GM12878 (cell line): Measurements from ENCODE around the gene NOM1. TPM values are rescaled to one million over a fixed set of nuclear protein-coding genes. Genes with fewer than 3 reads are reported as not detected.

Source experiments
- ATAC-seq: fragments of 200-7000 bp; cut with Tn5 transposase; 3 replicates; pipeline ENCODE4 v1.9.1; 2020; ENCODE audit warnings: mild to moderate bottlenecking, moderate library complexity
- BruUV-seq: library from RNA; stranded (reverse); fragments of 400-500 nt; replicated peaks from 2 replicates; lab custom pipeline; 2021; lab: Mats Ljungman, UMichigan
- CTCF ChIA-PET: fragments of 300-600 bp; sonication (Branson Sonifier 250); formaldehyde crosslinking; extraction: SDS; loops from one replicate; lab custom pipeline; 2021; ENCODE audit warnings: inconsistent platforms; lab: Yijun Ruan, JAX
- POLR2A ChIA-PET: fragments of 350-600 bp; formaldehyde crosslinking; extraction: SDS; loops from one replicate; lab custom pipeline; 2021; ENCODE audit warnings: inconsistent platforms; lab: Charles Lee
- RAD21 ChIA-PET: fragments of 300-600 bp; sonication (Branson Sonifier 250); formaldehyde crosslinking; loops from one replicate; lab custom pipeline; 2023; ENCODE audit warnings: antibody characterized with exemption; ENCODE audit not compliant: unreplicated experiment; lab: Charles Lee
- SMC1A ChIA-PET: fragments of 300-600 bp; sonication (Branson Sonifier 250); formaldehyde crosslinking; loops from one replicate; lab custom pipeline; 2023; ENCODE audit not compliant: unreplicated experiment, uncharacterized antibody; lab: Charles Lee
- DNase-seq: peaks from one replicate; pipeline ENCODE4 v3.0.0-alpha.2; 2011; ENCODE audit warnings: low read depth, low spot score
- FAIRE-seq: peaks from 3 replicates; lab custom pipeline; 2011; peaks lifted over from hg19 to GRCh38; lab: Jason Lieb, UNC
- H2AFZ ChIP-seq: 2 replicates; pipeline ENCODE4 v1.6.0; 2011; ENCODE audit warnings: low read depth, low read length, control low read depth; ENCODE audit not compliant: control insufficient read depth
- H3K27ac ChIP-seq: 2 replicates; pipeline ENCODE4 v1.5.1; 2011; ENCODE audit warnings: control low read depth; ENCODE audit not compliant: control insufficient read depth, insufficient read depth
- H3K27me3 ChIP-seq, 2 experiments: replicated peaks in 1 of 2; 2 replicates each; pipeline versions ENCODE4 v1.6.0 to v1.6.1; 2011; ENCODE audit warnings: low read length in 1 of 2; ENCODE audit not compliant: control insufficient read depth in 2 of 2, insufficient read depth in 2 of 2
- H3K36me3 ChIP-seq, 2 experiments: 2 replicates each; pipeline ENCODE4 v1.5.1; 2011; ENCODE audit warnings: low read length in 1 of 2; ENCODE audit not compliant: control insufficient read depth in 2 of 2, insufficient read depth in 2 of 2
- H3K4me1 ChIP-seq: 2 replicates; pipeline ENCODE4 v1.6.1; 2011; ENCODE audit warnings: mild to moderate bottlenecking, low read length, moderate library complexity, mixed read lengths; ENCODE audit not compliant: control insufficient read depth, insufficient read depth
- H3K4me2 ChIP-seq: 2 replicates; pipeline ENCODE4 v1.6.0; 2011; ENCODE audit warnings: control low read depth; ENCODE audit not compliant: control insufficient read depth, insufficient read depth
- H3K4me3 ChIP-seq: fragments of 200-600 bp; sonication (generic); 2 replicates; pipeline ENCODE4 v1.5.1; 2016
- H3K79me2 ChIP-seq: 2 replicates; pipeline ENCODE4 v1.6.0; 2011; ENCODE audit warnings: low read length; ENCODE audit not compliant: control insufficient read depth, insufficient read depth
- H3K9ac ChIP-seq: 2 replicates; pipeline ENCODE4 v1.8.0; 2011; ENCODE audit warnings: low read length, control low read depth, mixed read lengths; ENCODE audit not compliant: control insufficient read depth, insufficient read depth
- H3K9me3 ChIP-seq: replicated peaks from 3 replicates; pipeline ENCODE4 v1.5.1; 2011; ENCODE audit warnings: mild to moderate bottlenecking, low read length; ENCODE audit not compliant: control insufficient read depth, insufficient read depth
- H4K20me1 ChIP-seq: 2 replicates; pipeline ENCODE4 v1.6.0; 2011; ENCODE audit not compliant: control insufficient read depth, insufficient read depth
- CBFB ChIP-seq: IDR thresholded peaks from 2 replicates; pipeline ENCODE4 v1.6.1; 2016; ENCODE audit warnings: antibody characterized with exemption, low read depth
- CEBPZ ChIP-seq: fragments of 150-350 bp; IDR thresholded peaks from 2 replicates; pipeline ENCODE4 v1.6.1; 2016; ENCODE audit warnings: low read depth, low read length
- E2F8 ChIP-seq: fragments of 450-650 bp; IDR thresholded peaks from 2 replicates; pipeline ENCODE4 v1.6.1; 2018; ENCODE audit warnings: mild to moderate bottlenecking, low read depth, moderate library complexity; ENCODE audit not compliant: partially characterized antibody
- GABPA ChIP-seq: IDR thresholded peaks from 2 replicates; pipeline ENCODE4 v1.6.1; 2014; ENCODE audit warnings: antibody characterized with exemption, low read depth, mild to moderate bottlenecking, inconsistent platforms
- HDGF ChIP-seq: fragments of 450-650 bp; IDR thresholded peaks from 2 replicates; pipeline ENCODE4 v1.6.1; 2016; ENCODE audit warnings: antibody characterized with exemption
- IRF4 ChIP-seq: IDR thresholded peaks from 2 replicates; pipeline ENCODE4 v1.6.1; 2011; ENCODE audit warnings: low read depth, low read length
- KAT2A ChIP-seq: conservative IDR thresholded peaks from 2 replicates; pipeline ENCODE4 v1.6.1; 2011; ENCODE audit warnings: low read depth, low read length; ENCODE audit not compliant: control insufficient read depth
- MAX ChIP-seq: IDR thresholded peaks from 2 replicates; pipeline ENCODE4 v1.6.1; 2012; ENCODE audit warnings: low read depth, low read length, improper control_type of control experiment
- MEF2A ChIP-seq: IDR thresholded peaks from 2 replicates; pipeline ENCODE4 v1.6.1; 2011; ENCODE audit warnings: low read depth, mild to moderate bottlenecking, low read length, moderate library complexity; ENCODE audit not compliant: insufficient read depth
- MXI1 ChIP-seq: fragments of 150-350 bp; IDR thresholded peaks from 2 replicates; pipeline ENCODE4 v1.6.1; 2011; ENCODE audit warnings: low read depth, mild to moderate bottlenecking, inconsistent platforms, low read length, improper control_type of control experiment
- NFXL1 ChIP-seq: fragments of 450-650 bp; IDR thresholded peaks from 2 replicates; pipeline ENCODE4 v1.6.1; 2017; ENCODE audit warnings: antibody characterized with exemption, mild to moderate bottlenecking, borderline replicate concordance
- POLR2AphosphoS2 ChIP-seq: IDR thresholded peaks from 2 replicates; pipeline ENCODE4 v1.6.1; 2011; ENCODE audit warnings: low read depth, mild to moderate bottlenecking, low read length, improper control_type of control experiment, moderate library complexity
- RAD51 ChIP-seq: fragments of 450-650 bp; IDR thresholded peaks from 2 replicates; pipeline ENCODE4 v1.6.1; 2016; ENCODE audit warnings: moderate library complexity, mild to moderate bottlenecking, inconsistent platforms
- SMARCA5 ChIP-seq: fragments of 450-650 bp; IDR thresholded peaks from 2 replicates; pipeline ENCODE4 v1.6.1; 2017; ENCODE audit warnings: mild to moderate bottlenecking
- SMC3 ChIP-seq: IDR thresholded peaks from 2 replicates; pipeline ENCODE4 v1.6.1; 2011; ENCODE audit warnings: low read length, improper control_type of control experiment, borderline replicate concordance
- SREBF1 ChIP-seq: IDR thresholded peaks from 2 replicates; pipeline ENCODE4 v1.6.1; 2012; ENCODE audit warnings: mild to moderate bottlenecking, low read length
- STAT1 ChIP-seq: fragments of 450-650 bp; conservative IDR thresholded peaks from 2 replicates; pipeline ENCODE4 v1.6.1; 2014; ENCODE audit warnings: antibody characterized with exemption, mild to moderate bottlenecking
- YY1 ChIP-seq: IDR thresholded peaks from 2 replicates; pipeline ENCODE4 v1.6.1; 2011; ENCODE audit warnings: low read depth, mild to moderate bottlenecking, low read length
- WGBS: methylation state at CpG from one replicate; pipeline ENCODE4 v1.1.6; 2016; ENCODE audit warnings: low lambda C conversion rate; ENCODE audit not compliant: insufficient replicate concordance, insufficient coverage; ENCODE audit errors: missing lambda C conversion rate; 5-methylcytosine and 5-hydroxymethylcytosine counted together
- in situ Hi-C: fragments of 300-500 bp; cut with MboI; formaldehyde crosslinking; loops from 9 replicates; pipeline ENCODE4 v1.14.3; 2018; ENCODE audit warnings: mixed read lengths
- intact Hi-C: fragments of 100-400 bp; cut with micrococcal nuclease; formaldehyde crosslinking; loops from one replicate; pipeline ENCODE4 v1.14.2; 2022; ENCODE audit not compliant: unreplicated experiment
- polyA plus RNA-seq, 11 experiments: library from polyadenylated mRNA; depleted of rRNA in 4 of 11; unstranded in 6 of 11; stranded (reverse) in 5 of 11; fragments of >200 nt; fragmentation: Nextera tagmentation in 4 of 11; fragmentation: Illumina TruSeq in 1 of 11; extraction: Ambion mirVana in 4 of 11; extraction: Trizol in 1 of 11; gene quantifications; 1 replicate in 1 of 11; 2 replicates in 10 of 11; pipeline versions ENCODE4 v1.2.1 to v1.2.3, GENCODE V29; 2011 to 2016; ENCODE audit warnings: inconsistent platforms in 2 of 11, missing spikeins in 2 of 11, low read depth in 1 of 11
- total RNA-seq, 4 experiments: library from RNA; depleted of rRNA in 3 of 4; stranded (reverse); fragments of >200 nt in 3 of 4; fragmentation: Illumina TruSeq in 1 of 4; extraction: Trizol in 1 of 4; gene quantifications; 2 replicates each; pipeline versions ENCODE4 v1.2.1 to v1.2.3, GENCODE V29; 2013 to 2021

The NOM1 gene
- total and polyA plus RNA-seq, 10 of the 15 experiments (the other 5 are each of a cell fraction or from before 2014, with no cell fraction given) = 2.9 to 21.3 (median 17.8) TPM

GRCh38 chr7:156962145-156962544 is 12.6 kb downstream of the NOM1 start:
- no peaks in the 10 kb centered on the region for H3K9me3 ChIP-seq
- intact Hi-C loops = no loop called here
- H2AFZ ChIP-seq = no peak overlapping the region
- H4K20me1 ChIP-seq = no peaks in the 10 kb centered on the region; the same call in 1 of the 2 replicates
- no peak for DNase-seq
- H3K4me1 ChIP-seq = no peaks in the 10 kb centered on the region
- POLR2A ChIA-PET = no interaction called here
- no peak overlapping the region for H3K27ac ChIP-seq
- H3K79me2 ChIP-seq = no peaks in the 10 kb centered on the region
- CTCF ChIA-PET = no interaction called here
- BruUV-seq = no TSS peak
- RAD21 ChIA-PET = no interaction called here
- 90% methylated on average over 18 of the region's 18 CpGs for WGBS
- no peak overlapping the region for H3K4me2 ChIP-seq
- no peak for ATAC-seq
- FAIRE-seq = no peak
- in situ Hi-C loops = loop anchor here (10.0 kb wide), 1 partner anchor 293 kb away; no protein-coding TSS in a partner anchor
- SMC1A ChIA-PET = no interaction called here
- H3K4me3 ChIP-seq = no peak overlapping the region
- H3K9ac ChIP-seq = no peak overlapping the region
- H3K36me3 ChIP-seq = peaks cover 44 to 47% of the 10 kb centered on the region in 2 experiments
- TF ChIP-seq STAT1 (no peak), HDGF (no peak), SREBF1 (no peak), RAD51 (no peak), SMC3 (no peak), NFXL1 (no peak), POLR2AphosphoS2 (no peak), YY1 (no peak), MAX (no peak), CBFB (no peak), KAT2A (no peak), IRF4 (no peak), MXI1 (no peak), E2F8 (no peak), GABPA (no peak), CEBPZ (no peak), SMARCA5 (no peak), MEF2A (no peak)
- H3K27me3 ChIP-seq = no peaks in the 10 kb centered on the region
